PC-9 (cell line): ENCODE results near the gene EEF2K. TPM values are rescaled to one million over a fixed set of nuclear protein-coding genes. Genes with fewer than 3 reads are reported as not detected.

Experiments used
- BruUV-seq: library from RNA; stranded (reverse); fragments of 400-500 nt; replicated peaks from 2 replicates; lab custom pipeline; 2021; lab: Mats Ljungman, UMichigan
- CTCF ChIA-PET: fragments of 300-600 bp; sonication (Branson Sonifier 250); formaldehyde crosslinking; loops from one replicate; lab custom pipeline; 2022; ENCODE audit warnings: antibody characterized with exemption; lab: Charles Lee
- POLR2A ChIA-PET: fragments of 300-600 bp; sonication (Branson Sonifier 250); formaldehyde crosslinking; loops from one replicate; lab custom pipeline; 2022; ENCODE audit warnings: antibody characterized with exemption; ENCODE audit not compliant: unreplicated experiment; lab: Charles Lee
- DNase-seq, 2 experiments: peaks; one replicate each; pipeline versions ENCODE4 v3.0.0 to v3.0.0-alpha.2; 2015 to 2022; ENCODE audit warnings: mixed read lengths in 1 of 2
- H2AFZ ChIP-seq: fragments of 200-600 bp; sonication (generic); 2 replicates; pipeline ENCODE4 v1.8.1; 2017; ENCODE audit warnings: antibody characterized with exemption
- H3F3A ChIP-seq: fragments of 200-600 bp; sonication (generic); 2 replicates; pipeline ENCODE4 v1.8.1; 2017; ENCODE audit warnings: antibody characterized with exemption, mild to moderate bottlenecking, low read depth; ENCODE audit not compliant: insufficient read depth
- H3K27ac ChIP-seq: fragments of 200-600 bp; sonication (generic); 2 replicates; pipeline ENCODE4 v1.6.1; 2016; ENCODE audit warnings: mixed run types
- H3K27me3 ChIP-seq: fragments of 200-600 bp; sonication (generic); 2 replicates; pipeline ENCODE4 v1.6.1; 2016; ENCODE audit warnings: low read depth, mixed run types; ENCODE audit not compliant: insufficient read depth
- H3K36me3 ChIP-seq: fragments of 200-600 bp; sonication (generic); 2 replicates; pipeline ENCODE4 v1.6.1; 2016; ENCODE audit warnings: low read depth, mixed run types
- H3K4me1 ChIP-seq: fragments of 200-600 bp; sonication (generic); replicated peaks from 2 replicates; pipeline ENCODE4 v1.6.1; 2016; ENCODE audit warnings: mixed run types; ENCODE audit not compliant: insufficient read depth
- H3K4me2 ChIP-seq: fragments of 200-600 bp; sonication (generic); 2 replicates; pipeline ENCODE4 v1.6.1; 2017; ENCODE audit warnings: mixed run types
- H3K4me3 ChIP-seq: fragments of 200-600 bp; sonication (generic); 2 replicates; pipeline ENCODE4 v1.6.1; 2016; ENCODE audit warnings: mixed run types
- H3K79me2 ChIP-seq: fragments of 200-600 bp; sonication (generic); 2 replicates; pipeline ENCODE4 v1.6.1; 2017; ENCODE audit warnings: low read depth, mixed run types
- H3K9me2 ChIP-seq: fragments of 200-600 bp; sonication (generic); 2 replicates; pipeline ENCODE4 v1.8.1; 2017; ENCODE audit warnings: mild to moderate bottlenecking; ENCODE audit not compliant: insufficient read depth
- H3K9me3 ChIP-seq: fragments of 200-600 bp; sonication (generic); 2 replicates; pipeline ENCODE4 v1.8.1; 2016; ENCODE audit warnings: low read depth; ENCODE audit not compliant: insufficient read depth
- H4K20me1 ChIP-seq: fragments of 200-600 bp; sonication (generic); 2 replicates; pipeline ENCODE4 v1.8.1; 2017; ENCODE audit not compliant: insufficient read depth
- CTCF ChIP-seq: fragments of 200-600 bp; sonication (generic); conservative IDR thresholded peaks from 2 replicates; pipeline ENCODE4 v1.6.1; 2017; ENCODE audit warnings: mixed run types, antibody characterized with exemption, mild to moderate bottlenecking, moderate library complexity
- EZH2 ChIP-seq: fragments of 200-600 bp; sonication (generic); IDR thresholded peaks from 2 replicates; pipeline ENCODE4 v1.8.0; 2017; ENCODE audit warnings: antibody characterized with exemption, low read depth
- intact Hi-C: fragments of 100-400 bp; cut with micrococcal nuclease; formaldehyde crosslinking; loops from one replicate; pipeline ENCODE4 v1.10.0; 2022; ENCODE audit not compliant: unreplicated experiment
- total RNA-seq: library from RNA; stranded (reverse); gene quantifications from 2 replicates; pipeline ENCODE4 v1.2.3, GENCODE V29; 2021

Gene EEF2K
- total RNA-seq, 1 experiment from 2014 or later, result 29.8 TPM

GRCh38 chr16:22219389-22220068 is 13.5 kb downstream of the EEF2K start:
- CTCF ChIA-PET, result interaction anchor here (0.9 kb wide), 1 partner anchor 30 kb away, joined by 4 read pairs; no protein-coding TSS in a partner anchor
- Histone ChIP-seq H3F3A (no peaks in the 10 kb centered on the region), H3K27me3 (no peaks in the 10 kb centered on the region), H3K4me3 (no peak overlapping the region), H4K20me1 (no peaks in the 10 kb centered on the region), H3K36me3 (no peaks in the 10 kb centered on the region), H3K27ac (no peak overlapping the region), H3K9me3 (no peaks in the 10 kb centered on the region), H2AFZ (no peak overlapping the region), H3K4me1 (no peaks in the 10 kb centered on the region), H3K79me2 (no peaks in the 10 kb centered on the region), H3K4me2 (no peak overlapping the region), H3K9me2 (no peaks in the 10 kb centered on the region)
- intact Hi-C loops, result no loop called here
- no peak for DNase-seq
- TF ChIP-seq CTCF (no peak), EZH2 (no peak)
- POLR2A ChIA-PET, result interaction anchor here (0.6 kb wide), 1 partner anchor 28 kb away, joined by 4 read pairs; no protein-coding TSS in a partner anchor
- no TSS peak for BruUV-seq

GRCh38 chr16:22220069-22220440 is 14.0 kb downstream of the EEF2K start:
- Histone ChIP-seq H3K4me1 (no peaks in the 10 kb centered on the region), H3K79me2 (no peaks in the 10 kb centered on the region), H4K20me1 (no peaks in the 10 kb centered on the region), H3K9me2 (no peaks in the 10 kb centered on the region), H3K36me3 (no peaks in the 10 kb centered on the region), H3K9me3 (no peaks in the 10 kb centered on the region), H3K4me3 (no peak overlapping the region), H3K27ac (no peak overlapping the region), H3K4me2 (no peak overlapping the region), H2AFZ (no peak overlapping the region), H3K27me3 (no peaks in the 10 kb centered on the region), H3F3A (no peaks in the 10 kb centered on the region)
- intact Hi-C loops, result no loop called here
- DNase-seq, result no peak
- BruUV-seq, result no TSS peak
- no peak for TF ChIP-seq EZH2
- no peak for TF ChIP-seq CTCF
- ChIA-PET POLR2A (no interaction called here), CTCF (interaction anchor here (0.9 kb wide), 1 partner anchor 30 kb away, joined by 4 read pairs; no protein-coding TSS in a partner anchor)

- Histone ChIP-seq H3K9me2 (no peaks in the 10 kb centered on the region), H3K4me2 (no peak overlapping the region), H3K79me2 (no peaks in the 10 kb centered on the region), H3K9me3 (no peaks in the 10 kb centered on the region), H2AFZ (no peak overlapping the region), H4K20me1 (no peaks in the 10 kb centered on the region), H3K27me3 (no peaks in the 10 kb centered on the region), H3K36me3 (no peaks in the 10 kb centered on the region), H3K27ac (no peak overlapping the region), H3F3A (no peaks in the 10 kb centered on the region), H3K4me1 (no peaks in the 10 kb centered on the region), H3K4me3 (no peak overlapping the region)
- intact Hi-C loops, result no loop called here
- TF ChIP-seq EZH2, result no peak
- TF ChIP-seq CTCF, result no peak
- POLR2A ChIA-PET, result no interaction called here
- no peak for DNase-seq
- BruUV-seq, result no TSS peak
- CTCF ChIA-PET, result no interaction called here
These were observed 14.6 kb downstream of the EEF2K start for GRCh38 chr16:22220714-22221113.
